ENCODE data around the gene PLXNA3. TPM values are rescaled to one million over a fixed set of nuclear protein-coding genes. Genes with fewer than 3 reads are reported as not detected.
A peak's percentile ranks its signal among the peaks of the same experiment; 100 is the strongest.

PLXNA3 gene
- 10 to 100 TPM; 12.0 to 52.0 (median 29.6) TPM for total RNA-seq

DNA sequence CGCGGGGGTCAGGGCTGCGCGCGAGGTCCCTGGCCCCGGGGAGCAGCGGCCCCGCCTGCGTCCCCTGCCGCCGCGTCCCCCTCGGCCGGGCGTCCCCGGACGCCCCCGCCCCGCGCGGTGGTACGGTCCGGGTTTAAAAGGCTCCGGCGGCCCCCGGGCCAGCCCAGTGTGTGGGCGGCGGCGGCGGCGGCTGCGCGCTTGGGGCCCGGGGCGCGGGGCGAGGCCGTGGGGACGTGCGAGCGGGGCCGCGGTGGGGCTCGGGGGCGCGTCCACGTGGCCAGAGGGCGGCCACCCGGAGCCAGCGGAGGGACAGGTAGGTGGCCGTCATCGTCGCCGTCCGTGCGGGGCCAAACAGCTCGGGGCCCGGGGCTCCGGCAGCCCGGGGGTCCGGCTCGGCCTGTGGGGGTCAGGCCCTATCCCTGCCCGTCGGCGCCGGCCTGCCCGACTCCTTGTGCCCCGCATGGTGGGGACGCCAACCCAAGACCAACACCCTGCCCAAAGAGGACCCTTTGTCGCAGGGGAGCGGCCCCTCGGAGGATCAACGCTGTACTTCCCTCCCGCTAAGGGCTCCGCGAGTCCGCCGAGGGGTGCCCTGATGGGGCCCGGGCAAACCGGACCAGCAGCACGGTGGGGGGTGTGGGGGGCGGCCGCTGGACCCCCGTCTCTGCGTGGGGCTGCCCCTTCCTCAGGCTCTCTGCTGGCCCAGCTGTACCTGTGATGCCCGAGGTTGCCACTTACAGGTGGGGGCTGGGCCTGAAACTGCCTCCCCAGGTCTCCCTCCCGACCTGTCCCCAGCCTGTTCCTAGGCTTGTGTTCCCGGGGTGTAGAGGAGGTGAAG is at the start of gene PLXNA3:
Gene PLXNA3 (plus strand): TSS at position 166 of the 838 bp plus-strand sequence. CDS start 1,903 bp downstream, outside the sequence.
- WGBS: 52% methylated on average over 43 of the region's 88 CpGs
- H3K4me3 ChIP-seq: peak within 1 kb of the TSS; percentile 62
- peaks cover 15% of the 10 kb centered on the region for H3K36me3 ChIP-seq
- H3K9me3 ChIP-seq: no peaks in the 10 kb centered on the region
- H3K4me1 ChIP-seq: peaks cover 20% of the 10 kb centered on the region
- peak in 1 of 2 donors; percentile 71 for TF ChIP-seq POLR2A (IDR thresholded peaks at IDR 0.05)
- TF ChIP-seq, protein P1, sequence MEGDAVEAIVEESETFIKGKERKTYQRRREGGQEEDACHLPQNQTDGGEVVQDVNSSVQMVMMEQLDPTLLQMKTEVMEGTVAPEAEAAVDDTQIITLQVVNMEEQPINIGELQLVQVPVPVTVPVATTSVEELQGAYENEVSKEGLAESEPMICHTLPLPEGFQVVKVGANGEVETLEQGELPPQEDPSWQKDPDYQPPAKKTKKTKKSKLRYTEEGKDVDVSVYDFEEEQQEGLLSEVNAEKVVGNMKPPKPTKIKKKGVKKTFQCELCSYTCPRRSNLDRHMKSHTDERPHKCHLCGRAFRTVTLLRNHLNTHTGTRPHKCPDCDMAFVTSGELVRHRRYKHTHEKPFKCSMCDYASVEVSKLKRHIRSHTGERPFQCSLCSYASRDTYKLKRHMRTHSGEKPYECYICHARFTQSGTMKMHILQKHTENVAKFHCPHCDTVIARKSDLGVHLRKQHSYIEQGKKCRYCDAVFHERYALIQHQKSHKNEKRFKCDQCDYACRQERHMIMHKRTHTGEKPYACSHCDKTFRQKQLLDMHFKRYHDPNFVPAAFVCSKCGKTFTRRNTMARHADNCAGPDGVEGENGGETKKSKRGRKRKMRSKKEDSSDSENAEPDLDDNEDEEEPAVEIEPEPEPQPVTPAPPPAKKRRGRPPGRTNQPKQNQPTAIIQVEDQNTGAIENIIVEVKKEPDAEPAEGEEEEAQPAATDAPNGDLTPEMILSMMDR (IDR thresholded peaks at IDR 0.05): no peak
- no peaks in the 10 kb centered on the region for H3K27me3 ChIP-seq
- peak within 1 kb of the TSS; percentile 34 for H3K27ac ChIP-seq
- DNase-seq (ENCODE audit: low spot score in 2 of 2): no peak

DNA sequence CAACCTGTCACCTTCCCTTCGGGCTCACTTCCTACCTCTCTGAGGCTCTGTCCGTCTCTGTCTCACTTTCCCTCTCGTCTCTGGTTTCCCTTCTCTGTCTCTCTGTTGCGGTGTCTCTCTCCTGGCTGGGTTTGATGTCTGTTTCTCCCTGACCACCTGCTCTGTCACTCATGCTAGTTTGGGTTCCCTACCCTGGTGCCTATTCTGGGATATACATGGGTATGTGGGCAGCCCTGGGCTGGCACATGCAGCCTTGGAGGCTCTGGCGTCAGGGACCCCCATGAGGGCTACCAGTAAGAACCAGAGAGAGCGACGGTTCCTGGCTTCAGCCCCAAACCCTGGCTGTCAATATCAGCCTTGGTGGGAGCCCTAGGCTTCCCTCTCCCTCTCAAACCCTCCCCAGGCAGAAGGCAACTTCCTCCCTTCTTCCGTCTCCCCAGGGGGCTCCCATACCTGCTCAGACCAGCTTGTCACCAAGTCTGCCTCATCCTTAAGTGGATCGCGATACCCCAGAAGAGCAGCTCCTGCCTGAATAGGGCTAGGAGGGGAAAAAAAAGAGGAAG is 49.3 kb upstream of the PLXNA3 start:
- H3K4me1 ChIP-seq: peaks cover 12% of the 10 kb centered on the region
- no peaks in the 10 kb centered on the region for H3K9me3 ChIP-seq
- no peaks in the 10 kb centered on the region for H3K27me3 ChIP-seq
- no peak for DNase-seq (ENCODE audit: low spot score in 2 of 2)
- TF ChIP-seq, protein P1 (IDR thresholded peaks at IDR 0.05): no peak
- TF ChIP-seq POLR2A (IDR thresholded peaks at IDR 0.05) (no peak), EP300 (IDR thresholded peaks at IDR 0.05) (no peak), POLR2AphosphoS5 (IDR thresholded peaks at IDR 0.05) (no peak)
- H3K4me3 ChIP-seq: peak overlapping the region; percentile 39
- WGBS: 75% methylated on average over 10 of the region's 10 CpGs
- no peak overlapping the region for H3K27ac ChIP-seq
- no peaks in the 10 kb centered on the region for H3K36me3 ChIP-seq

DNA sequence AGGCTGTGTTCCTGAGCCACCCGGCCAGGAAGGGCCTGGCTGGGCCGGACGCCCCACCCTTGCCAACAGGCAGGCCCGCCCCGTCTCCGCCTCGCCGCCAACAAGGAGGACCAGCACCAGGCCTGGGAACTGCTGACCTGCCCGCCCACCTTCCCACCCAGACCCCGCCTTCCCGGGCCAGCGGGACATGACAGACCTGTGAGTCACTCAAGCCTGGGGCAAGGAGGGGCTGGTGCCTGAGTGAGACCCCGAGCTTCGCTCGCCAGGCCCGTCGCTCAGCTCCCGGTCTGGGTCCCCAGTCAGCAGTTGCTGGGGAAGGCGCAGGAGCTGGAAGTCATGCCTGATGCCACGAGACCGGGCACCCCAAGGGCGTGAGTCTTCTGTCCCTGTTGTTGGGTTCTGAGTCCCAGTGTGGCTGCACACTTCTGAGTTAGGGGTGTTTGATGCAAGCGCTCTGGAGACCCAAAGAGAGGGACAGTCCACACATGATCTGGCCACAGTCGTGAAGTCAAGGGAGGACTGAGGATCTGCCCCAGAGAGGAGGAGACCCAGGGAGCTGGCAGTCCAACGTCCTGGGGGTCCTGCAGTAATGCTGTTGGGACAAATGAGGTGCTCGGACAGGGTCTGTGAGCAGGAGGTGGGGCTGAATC is 48.7 kb upstream of the PLXNA3 start, which contains the start of gene DNASE1L1:
Gene DNASE1L1 (minus strand): TSS at position 33 of the 650 bp plus-strand sequence. CDS start 3,686 bp downstream, outside the sequence.
- WGBS: 53% methylated on average over 22 of the region's 26 CpGs

GRCh38 chrX:154411981-154412340 is 46.1 kb upstream of the PLXNA3 start:
- peak overlapping the region; percentile 94 for H3K27ac ChIP-seq
- H3K27me3 ChIP-seq: no peaks in the 10 kb centered on the region
- peak overlapping the region; percentile 81 for H3K4me3 ChIP-seq
- no peaks in the 10 kb centered on the region for H3K9me3 ChIP-seq
- peak in 1 of 2 donors; percentile 82 for DNase-seq (ENCODE audit: low spot score in 2 of 2)
- WGBS: 60% methylated on average over 3 of the region's 29 CpGs
- H3K36me3 ChIP-seq: no peaks in the 10 kb centered on the region
- H3K4me1 ChIP-seq: peaks cover 12% of the 10 kb centered on the region
- TF ChIP-seq EP300 (IDR thresholded peaks at IDR 0.05) (no peak), POLR2A (IDR thresholded peaks at IDR 0.05) (peak in 1 of 2 donors; percentile 14)

More for the DNA sequence above, 48.7 kb upstream of the PLXNA3 start, which contains the start of gene DNASE1L1:
- Histone ChIP-seq H3K27me3 (no peaks in the 10 kb centered on the region), H3K4me1 (peaks cover 12% of the 10 kb centered on the region), H3K9me3 (no peaks in the 10 kb centered on the region), H3K36me3 (no peaks in the 10 kb centered on the region), H3K4me3 (peak within 1 kb of the TSS; percentile 39), H3K27ac (peak within 1 kb of the TSS; percentile 60)
- peak; percentile 90 for DNase-seq (ENCODE audit: low spot score in 2 of 2)
- TF ChIP-seq POLR2A (IDR thresholded peaks at IDR 0.05) (no peak), EP300 (IDR thresholded peaks at IDR 0.05) (no peak), POLR2AphosphoS5 (IDR thresholded peaks at IDR 0.05) (no peak)
- TF ChIP-seq, protein P1 (IDR thresholded peaks at IDR 0.05): no peak

GRCh38 chrX:154412468-154412867 is 45.6 kb upstream of the PLXNA3 start:
- Histone ChIP-seq H3K36me3 (no peaks in the 10 kb centered on the region), H3K4me1 (peaks cover 12% of the 10 kb centered on the region), H3K4me3 (peak overlapping the region; percentile 81), H3K27me3 (no peaks in the 10 kb centered on the region), H3K9me3 (no peaks in the 10 kb centered on the region), H3K27ac (peak overlapping the region; percentile 94)
- 17% methylated on average over 1 of the region's 4 CpGs for WGBS
- TF ChIP-seq POLR2AphosphoS5 (IDR thresholded peaks at IDR 0.05): no peak
- no peak for TF ChIP-seq EP300 (IDR thresholded peaks at IDR 0.05)
- DNase-seq (ENCODE audit: low spot score in 2 of 2): peak in 1 of 2 donors; percentile 72

GRCh38 chrX:154413142-154413541 is 44.9 kb upstream of the PLXNA3 start:
- TF ChIP-seq, protein P1 (IDR thresholded peaks at IDR 0.05): no peak
- no peak for TF ChIP-seq POLR2A (IDR thresholded peaks at IDR 0.05)
- no peak for TF ChIP-seq POLR2AphosphoS5 (IDR thresholded peaks at IDR 0.05)
- TF ChIP-seq EP300 (IDR thresholded peaks at IDR 0.05): no peak
- DNase-seq (ENCODE audit: low spot score in 2 of 2): no peak
- 73% methylated on average over 2 of the region's 8 CpGs for WGBS
- no peaks in the 10 kb centered on the region for H3K9me3 ChIP-seq
- H3K36me3 ChIP-seq: no peaks in the 10 kb centered on the region
- no peaks in the 10 kb centered on the region for H3K27me3 ChIP-seq
- no peak overlapping the region for H3K4me3 ChIP-seq
- no peak overlapping the region for H3K27ac ChIP-seq
- H3K4me1 ChIP-seq: peaks cover 12% of the 10 kb centered on the region

Measured in suprapubic skin (tissue), 4 donors.